ENCODE results near the gene THSD7A.
"Not testable (repeated sequence)": the region's sequence is repeated elsewhere in the genome, so short reads cannot be mapped to it uniquely, and the experiment has no call there.

Gene THSD7A

GRCh38 chr7:11449316-11449715 is 382.7 kb downstream of the THSD7A start:
- DNase-seq: no peak

GRCh38 chr7:11448323-11448722 is 383.7 kb downstream of the THSD7A start:
- DNase-seq: no peak

- no peak for DNase-seq
Observed at GRCh38 chr7:11447106-11447505, 384.9 kb downstream of the THSD7A start.

GRCh38 chr7:11443934-11444333 is 388.1 kb downstream of the THSD7A start:
- not testable (repeated sequence) for DNase-seq

- no peak for DNase-seq
Observed at GRCh38 chr7:11437994-11438393, 394.0 kb downstream of the THSD7A start.

GRCh38 chr7:11436773-11437524 is 395.0 kb downstream of the THSD7A start:
- no peak for DNase-seq

- DNase-seq: no peak
Observed at GRCh38 chr7:11436316-11436715, 395.7 kb downstream of the THSD7A start.

GRCh38 chr7:11434366-11434765 is 397.6 kb downstream of the THSD7A start:
- no peak for DNase-seq

- DNase-seq: no peak
Observed at GRCh38 chr7:11430841-11431240, 401.2 kb downstream of the THSD7A start.

GRCh38 chr7:11430112-11430511 is 401.9 kb downstream of the THSD7A start:
- DNase-seq: no peak

- DNase-seq: no peak
Observed at GRCh38 chr7:11428877-11429581, 403.0 kb downstream of the THSD7A start.

- peak in 1 of 2 donors; percentile 65 for DNase-seq
Observed at GRCh38 chr7:11427686-11428273, 404.2 kb downstream of the THSD7A start.

GRCh38 chr7:11424006-11424405 is 408.0 kb downstream of the THSD7A start:
- DNase-seq: no peak

- no peak for DNase-seq
Observed at GRCh38 chr7:11420049-11420448, 411.9 kb downstream of the THSD7A start.

- no peak for DNase-seq
Observed at GRCh38 chr7:11416641-11417458, 415.1 kb downstream of the THSD7A start.

- no peak for DNase-seq
Observed at GRCh38 chr7:11415101-11415500, 416.9 kb downstream of the THSD7A start.

GRCh38 chr7:11413901-11414300 is 418.1 kb downstream of the THSD7A start:
- DNase-seq: no peak

GRCh38 chr7:11412036-11412435 is 420.0 kb downstream of the THSD7A start:
- DNase-seq: no peak

- no peak for DNase-seq
Observed at GRCh38 chr7:11410656-11411644, 421.0 kb downstream of the THSD7A start.

GRCh38 chr7:11404355-11404754 is 427.6 kb downstream of the THSD7A start:
- DNase-seq: no peak

- no peak for DNase-seq
Observed at GRCh38 chr7:11403781-11404180, 428.2 kb downstream of the THSD7A start.

- DNase-seq: no peak
Observed at GRCh38 chr7:11394438-11394837, 437.6 kb downstream of the THSD7A start.

All from hippocampal formation (tissue), 2 donors.